HEK293 (cell line): Measurements from ENCODE around the gene SH3TC1.

Source experiments
- REST ChIP-seq: fragments of 450-650 bp; formaldehyde crosslinking; IDR thresholded peaks from 2 replicates; pipeline ENCODE4 v1.5.1; 2016; ENCODE audit warnings: missing biosample characterization, missing genetic modification characterization
- ZNF146 ChIP-seq: fragments of 450-650 bp; formaldehyde crosslinking; IDR thresholded peaks from 2 replicates; pipeline ENCODE4 v1.5.1; 2016; ENCODE audit warnings: missing biosample characterization, missing genetic modification characterization
- ZNF785 ChIP-seq: fragments of 450-650 bp; formaldehyde crosslinking; IDR thresholded peaks from 2 replicates; pipeline ENCODE4 v1.5.1; 2016; ENCODE audit warnings: missing biosample characterization, missing genetic modification characterization

- TF ChIP-seq ZNF785 (tag by site-specific recombination) (no peak), REST (tag by site-specific recombination) (no peak), ZNF146 (tag by site-specific recombination) (no peak)
Observed at GRCh38 chr4:8244001-8244757, 45.1 kb downstream of the SH3TC1 start.
